ENCODE data around the gene CCL4. TPM values are rescaled to one million over a fixed set of nuclear protein-coding genes. Genes with fewer than 3 reads are reported as not detected.

Gene CCL4
- total RNA-seq, 4 donors from 2014 or later = 8.6 to 13.3 (median 11.3) TPM

DNA sequence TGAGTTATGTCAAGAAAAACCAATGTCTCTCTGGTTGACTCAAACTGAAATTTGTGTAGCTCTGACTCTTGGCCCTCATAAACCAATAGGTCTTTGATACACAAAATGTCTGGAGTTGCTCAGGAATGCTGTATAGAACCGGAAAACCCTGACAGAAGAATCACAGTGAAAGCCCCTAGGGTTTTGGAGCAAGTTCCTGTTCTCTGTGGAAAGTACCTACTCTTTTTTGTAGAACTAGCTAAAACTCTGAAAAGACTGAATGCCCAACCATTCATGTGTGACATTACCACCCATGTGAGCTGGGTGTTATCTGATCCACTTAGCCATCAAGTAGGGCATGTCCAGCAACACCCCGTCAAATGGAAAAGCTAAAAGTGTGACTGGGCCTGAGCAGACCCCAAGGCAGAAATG is 28.8 kb downstream of the CCL4 start:
- TF ChIP-seq, protein P1, sequence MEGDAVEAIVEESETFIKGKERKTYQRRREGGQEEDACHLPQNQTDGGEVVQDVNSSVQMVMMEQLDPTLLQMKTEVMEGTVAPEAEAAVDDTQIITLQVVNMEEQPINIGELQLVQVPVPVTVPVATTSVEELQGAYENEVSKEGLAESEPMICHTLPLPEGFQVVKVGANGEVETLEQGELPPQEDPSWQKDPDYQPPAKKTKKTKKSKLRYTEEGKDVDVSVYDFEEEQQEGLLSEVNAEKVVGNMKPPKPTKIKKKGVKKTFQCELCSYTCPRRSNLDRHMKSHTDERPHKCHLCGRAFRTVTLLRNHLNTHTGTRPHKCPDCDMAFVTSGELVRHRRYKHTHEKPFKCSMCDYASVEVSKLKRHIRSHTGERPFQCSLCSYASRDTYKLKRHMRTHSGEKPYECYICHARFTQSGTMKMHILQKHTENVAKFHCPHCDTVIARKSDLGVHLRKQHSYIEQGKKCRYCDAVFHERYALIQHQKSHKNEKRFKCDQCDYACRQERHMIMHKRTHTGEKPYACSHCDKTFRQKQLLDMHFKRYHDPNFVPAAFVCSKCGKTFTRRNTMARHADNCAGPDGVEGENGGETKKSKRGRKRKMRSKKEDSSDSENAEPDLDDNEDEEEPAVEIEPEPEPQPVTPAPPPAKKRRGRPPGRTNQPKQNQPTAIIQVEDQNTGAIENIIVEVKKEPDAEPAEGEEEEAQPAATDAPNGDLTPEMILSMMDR (IDR thresholded peaks at IDR 0.05) = no peak
- ATAC-seq (ENCODE audit: low FRiP score) (no peak), DNase-seq (ENCODE audit: low spot score) (no peak)

DNA sequence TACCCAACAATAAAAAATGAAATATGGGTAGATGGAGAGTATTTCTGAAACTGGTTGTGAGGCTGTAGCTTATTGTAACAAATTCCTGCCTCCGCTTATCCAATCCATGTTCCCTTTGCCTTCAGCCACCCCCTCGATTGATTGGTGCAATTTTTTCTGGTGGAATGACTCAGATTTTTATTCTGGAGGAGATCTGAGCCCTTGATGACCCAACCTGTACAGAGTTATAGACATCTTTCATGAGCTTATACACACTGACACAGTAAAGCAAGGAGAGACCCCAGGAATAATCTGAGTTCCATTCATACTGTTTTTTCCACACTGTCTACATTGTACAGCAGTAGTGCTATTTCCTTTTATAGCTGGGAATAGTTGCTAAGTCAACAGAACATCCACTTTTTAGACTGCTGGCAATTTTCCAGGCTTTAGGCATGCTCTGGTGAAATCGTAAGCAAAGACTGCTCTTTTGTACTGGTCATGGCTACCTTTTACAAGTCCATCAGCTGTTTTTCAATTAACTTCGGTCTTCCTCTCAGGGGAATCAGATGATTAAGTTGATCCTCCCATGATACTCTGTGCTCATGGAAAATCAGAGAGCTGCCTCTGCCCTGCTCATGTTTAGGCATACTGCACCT is 30.1 kb downstream of the CCL4 start:
- TF ChIP-seq, protein P1 (IDR thresholded peaks at IDR 0.05) = no peak
- DNase-seq (ENCODE audit: low spot score) = no peak
- no peak for ATAC-seq (ENCODE audit: low FRiP score)

DNA sequence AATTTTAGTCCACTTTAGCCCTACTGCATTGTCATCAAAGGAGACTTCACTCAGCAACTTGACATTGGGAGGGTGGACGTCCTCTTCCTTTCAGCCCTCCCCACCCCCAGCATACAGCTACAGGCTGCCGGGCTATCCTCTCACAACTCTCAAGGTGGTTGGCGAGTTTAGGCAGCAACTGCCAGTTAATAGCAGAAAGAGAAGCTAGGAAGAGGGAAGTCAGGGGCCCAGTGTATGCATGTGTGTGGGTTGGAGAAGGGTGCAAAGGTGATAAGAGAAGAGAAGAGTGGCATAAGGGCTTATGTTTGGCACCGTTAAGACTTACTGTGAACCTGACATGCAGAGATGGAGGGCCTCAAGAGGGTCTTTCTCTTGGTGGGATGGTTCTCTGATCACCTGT is 31.8 kb downstream of the CCL4 start:
- DNase-seq (ENCODE audit: low spot score) (no peak), ATAC-seq (ENCODE audit: low FRiP score) (no peak)
- TF ChIP-seq, protein P1 (IDR thresholded peaks at IDR 0.05) = no peak

DNA sequence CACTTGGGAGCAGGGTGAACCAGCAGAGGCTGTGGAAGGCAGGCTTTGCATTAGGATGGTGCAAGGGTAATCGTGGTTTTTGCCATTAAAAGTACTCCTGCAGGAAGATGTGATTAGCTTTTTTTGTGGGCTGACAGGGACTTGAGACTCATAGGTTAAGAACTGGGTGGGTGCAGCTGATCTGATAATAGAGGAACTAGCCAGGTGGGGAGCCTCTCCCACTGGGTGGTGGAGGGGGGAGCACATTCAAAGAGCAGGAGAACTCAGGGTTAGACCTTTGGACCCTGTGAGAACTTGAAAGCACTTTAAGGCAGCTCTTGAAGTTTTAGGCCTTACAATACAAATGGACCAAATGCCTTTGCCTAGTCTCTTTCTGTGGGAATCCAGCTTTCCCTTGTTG is 32.4 kb downstream of the CCL4 start:
- ATAC-seq (ENCODE audit: low FRiP score) = no peak
- DNase-seq (ENCODE audit: low spot score) = no peak
- TF ChIP-seq, protein P1 (IDR thresholded peaks at IDR 0.05) = no peak

DNA sequence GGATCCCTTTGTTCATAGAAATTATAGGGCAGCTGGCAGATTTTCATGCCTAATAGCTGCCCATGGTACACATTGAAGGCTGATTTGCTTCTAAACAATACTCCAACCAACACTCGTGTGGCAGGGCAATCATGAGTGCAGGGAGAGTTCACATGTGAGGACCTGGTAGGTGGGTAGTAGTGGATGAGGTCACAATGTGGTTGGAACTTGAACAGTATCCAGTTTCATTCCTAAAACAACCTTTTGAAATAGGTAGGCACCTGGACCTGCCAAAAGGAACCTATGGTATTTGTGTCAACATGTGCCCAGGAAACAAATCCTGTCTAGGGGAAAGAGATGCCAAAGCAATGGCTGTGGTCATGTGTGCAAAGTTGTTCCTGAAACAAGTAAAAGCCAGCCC is 32.8 kb downstream of the CCL4 start:
- TF ChIP-seq, protein P1 (IDR thresholded peaks at IDR 0.05) = no peak
- DNase-seq (ENCODE audit: low spot score) (no peak), ATAC-seq (ENCODE audit: low FRiP score) (no peak)

DNA sequence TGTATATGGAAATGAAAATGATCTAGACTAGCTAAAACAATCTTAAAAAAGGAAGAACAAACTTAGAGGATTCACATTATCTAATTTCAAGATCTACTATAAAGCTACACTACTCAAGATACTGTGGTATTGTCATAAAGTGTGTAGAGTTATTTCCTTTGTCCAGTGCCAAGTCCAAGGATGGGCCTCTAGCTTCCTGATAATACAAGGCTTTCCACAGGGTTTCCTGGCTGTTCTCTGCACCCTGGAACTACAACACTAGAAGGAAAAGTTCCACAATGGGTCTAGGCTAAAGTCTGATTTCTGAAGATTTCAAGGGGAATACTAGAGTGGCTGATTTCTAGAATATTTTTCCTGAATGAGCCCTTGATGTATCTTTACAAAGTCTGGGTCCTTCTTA is 38.6 kb downstream of the CCL4 start:
- ATAC-seq (ENCODE audit: low FRiP score) (no peak), DNase-seq (ENCODE audit: low spot score) (no peak)
- TF ChIP-seq, protein P1 (IDR thresholded peaks at IDR 0.05) = no peak

DNA sequence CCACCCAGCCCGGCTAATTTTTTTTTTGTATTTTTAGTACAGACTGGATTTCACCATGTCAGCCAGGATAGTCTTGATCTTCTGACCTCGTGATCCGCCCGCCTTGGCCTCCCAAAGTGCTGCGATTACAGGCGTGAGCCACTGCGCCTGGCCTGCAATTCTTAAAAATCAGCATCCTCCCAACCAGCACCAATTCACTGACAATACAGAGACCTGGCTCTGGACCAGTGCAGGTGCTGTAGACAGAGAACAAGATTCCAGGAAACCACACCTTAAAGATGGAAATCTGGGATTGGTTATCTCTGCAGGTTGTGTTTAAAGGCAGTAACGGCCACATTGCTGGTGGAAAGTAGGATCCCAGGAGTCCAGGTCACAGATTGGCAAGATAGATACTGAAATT is 39.2 kb downstream of the CCL4 start:
- DNase-seq (ENCODE audit: low spot score) (no peak), ATAC-seq (ENCODE audit: low FRiP score) (no peak)
- TF ChIP-seq, protein P1 (IDR thresholded peaks at IDR 0.05) = no peak
